Measurements from ENCODE around the gene TTC33.
"Not testable (repeated sequence)": the region's sequence is repeated elsewhere in the genome, so short reads cannot be mapped to it uniquely, and the experiment has no call there.

The TTC33 gene

DNA sequence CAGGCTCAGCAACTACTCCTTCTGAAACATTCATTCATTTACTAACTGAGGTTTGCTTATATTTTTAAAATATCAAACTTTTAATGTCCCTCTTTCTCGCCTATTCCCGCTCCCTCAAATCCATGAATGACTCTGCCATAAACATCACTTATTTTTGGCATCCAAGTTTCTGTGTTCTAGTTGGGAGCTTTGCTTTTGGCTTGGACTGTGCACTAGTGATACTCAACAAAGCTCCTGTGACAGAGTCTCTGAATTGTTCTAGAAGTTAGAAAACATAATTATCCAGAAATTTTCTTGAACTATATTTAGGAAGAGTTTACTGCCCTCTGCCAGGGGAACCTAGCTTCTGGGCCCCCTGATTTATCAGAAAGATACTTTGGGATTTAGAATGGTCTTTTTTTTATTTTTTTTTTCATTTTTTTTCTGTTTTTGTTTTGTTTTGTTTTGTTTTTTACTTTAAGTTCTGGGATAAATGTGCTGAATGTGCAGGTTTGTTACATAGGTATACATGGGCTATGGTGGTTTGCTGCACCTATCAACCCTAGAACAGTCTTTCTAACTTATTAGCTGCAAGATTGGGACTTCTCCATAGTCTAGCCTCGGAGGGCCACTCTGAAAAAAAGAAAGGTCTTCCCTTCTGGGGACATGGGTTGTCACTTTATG lies 140.7 kb downstream of the TTC33 start:
- DNase-seq (ENCODE audit: low spot score): no peak

DNA sequence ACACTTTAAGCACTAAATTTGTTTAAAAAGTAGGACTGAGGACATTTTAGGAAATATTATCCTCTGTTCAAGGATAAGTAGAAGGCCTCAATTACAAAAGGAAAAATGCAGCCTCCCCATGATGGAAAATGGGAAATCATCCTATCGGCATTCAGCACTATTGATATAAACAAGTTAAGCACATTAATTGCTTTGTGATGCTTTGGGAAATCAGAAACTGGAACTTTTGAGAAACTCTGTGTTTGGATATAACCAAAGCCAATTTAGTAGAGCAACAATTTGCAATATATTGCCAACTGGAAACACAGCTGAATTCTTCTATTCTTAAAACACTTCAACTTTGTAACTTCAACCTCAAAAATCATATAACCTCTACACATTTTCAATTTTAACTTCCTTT lies 141.3 kb downstream of the TTC33 start:
- no peak for DNase-seq (ENCODE audit: low spot score)

DNA sequence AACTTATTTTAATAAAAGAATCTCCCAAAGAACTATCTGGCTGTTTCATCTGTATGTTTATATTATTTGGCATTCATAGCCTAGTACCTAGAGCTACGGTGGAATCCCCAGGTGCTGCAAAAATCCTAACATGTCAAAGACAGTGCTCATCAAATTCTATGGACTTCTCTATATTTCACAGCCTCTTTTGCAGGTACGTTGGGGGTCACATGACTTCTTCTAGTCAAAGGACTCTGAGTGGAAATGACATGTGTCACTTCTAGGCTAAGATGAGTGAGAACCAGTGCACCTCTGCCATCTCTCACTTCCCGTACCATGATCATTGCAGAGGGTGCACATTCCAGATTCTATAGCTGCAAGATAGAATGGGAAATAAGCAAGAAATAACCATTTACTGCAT lies 148.6 kb downstream of the TTC33 start:
- no peak for DNase-seq (ENCODE audit: low spot score)

DNA sequence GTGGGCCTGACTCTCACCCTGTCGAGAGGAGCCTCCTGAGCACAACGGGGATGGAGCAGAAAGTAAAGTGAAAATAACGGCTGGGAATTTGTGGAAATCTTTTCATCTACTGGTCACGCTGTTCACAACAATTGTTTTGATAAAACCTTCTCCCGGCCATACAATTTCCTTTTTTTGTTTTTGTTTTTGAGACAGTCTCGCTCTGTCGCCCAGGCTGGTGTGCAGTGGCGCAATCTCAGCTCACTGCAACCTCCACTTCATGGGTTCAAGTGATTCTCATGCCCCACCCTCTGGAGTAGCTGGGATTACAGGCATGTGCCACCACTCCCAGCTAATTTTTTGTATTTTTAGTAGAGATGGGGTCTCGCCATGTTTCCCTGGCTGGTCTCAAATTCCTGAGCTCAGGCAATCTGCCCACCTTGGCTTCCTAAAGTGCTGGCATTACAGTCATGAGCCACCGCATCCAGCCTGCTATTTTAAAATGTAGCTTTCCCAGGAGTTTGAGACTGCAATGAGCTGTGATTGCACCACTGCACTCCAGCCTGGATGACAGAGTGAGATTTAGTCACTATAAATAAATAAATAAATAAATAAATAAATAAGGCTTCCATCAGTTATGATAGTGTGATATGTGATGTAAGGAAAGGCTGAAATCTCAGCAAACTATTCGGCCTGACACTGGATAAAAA lies 149.5 kb downstream of the TTC33 start:
- no peak for DNase-seq (ENCODE audit: low spot score)

DNA sequence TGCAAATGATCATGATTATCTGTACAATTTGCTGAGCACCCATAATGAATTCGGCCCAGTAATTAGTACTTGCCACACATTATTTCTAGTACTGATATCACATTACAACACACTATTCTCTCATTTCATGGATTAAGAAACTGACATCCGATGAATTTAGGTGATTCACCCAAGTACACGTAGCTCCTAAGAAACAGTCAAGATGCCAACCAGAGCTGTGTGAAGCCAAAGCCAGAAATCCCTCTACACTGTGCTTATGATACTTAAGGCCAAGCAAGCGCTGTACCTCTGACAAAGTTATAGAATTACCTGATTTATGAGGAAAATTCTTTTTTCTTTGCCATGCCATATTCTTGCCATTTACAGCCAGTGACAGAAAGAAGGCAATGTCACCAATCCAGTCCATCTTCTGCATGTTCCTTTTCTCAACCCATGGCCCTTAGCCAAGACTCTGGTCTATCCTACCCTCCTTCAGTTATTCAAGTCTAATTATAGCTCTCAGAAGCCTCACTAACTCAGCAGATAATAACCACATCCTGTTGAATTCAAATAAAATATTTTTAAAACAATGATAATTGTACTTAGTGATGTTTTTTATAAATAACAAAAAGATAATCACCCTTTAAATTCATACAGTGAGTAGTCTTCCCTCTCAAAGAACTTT lies 150.3 kb downstream of the TTC33 start:
- no peak for DNase-seq (ENCODE audit: low spot score)

DNA sequence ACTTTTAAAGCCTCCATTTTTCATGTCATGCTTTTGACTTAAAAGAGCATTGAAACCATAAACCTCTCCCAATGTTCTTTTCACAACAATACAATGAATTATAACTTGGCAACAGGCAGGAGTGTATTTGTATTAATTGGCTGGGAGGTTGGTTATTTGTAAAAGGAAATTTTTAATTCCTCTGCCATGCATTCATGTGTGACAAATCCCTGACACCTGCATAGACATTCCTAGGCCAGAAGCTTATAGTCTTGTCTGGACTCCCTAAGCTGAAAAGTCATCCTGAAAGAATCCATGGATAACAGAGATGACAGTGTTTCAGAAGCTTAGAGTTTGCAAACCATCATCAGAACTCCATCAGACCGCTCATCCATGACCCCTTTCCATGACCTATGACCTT lies 152.4 kb downstream of the TTC33 start:
- no peak for DNase-seq (ENCODE audit: low spot score)

DNA sequence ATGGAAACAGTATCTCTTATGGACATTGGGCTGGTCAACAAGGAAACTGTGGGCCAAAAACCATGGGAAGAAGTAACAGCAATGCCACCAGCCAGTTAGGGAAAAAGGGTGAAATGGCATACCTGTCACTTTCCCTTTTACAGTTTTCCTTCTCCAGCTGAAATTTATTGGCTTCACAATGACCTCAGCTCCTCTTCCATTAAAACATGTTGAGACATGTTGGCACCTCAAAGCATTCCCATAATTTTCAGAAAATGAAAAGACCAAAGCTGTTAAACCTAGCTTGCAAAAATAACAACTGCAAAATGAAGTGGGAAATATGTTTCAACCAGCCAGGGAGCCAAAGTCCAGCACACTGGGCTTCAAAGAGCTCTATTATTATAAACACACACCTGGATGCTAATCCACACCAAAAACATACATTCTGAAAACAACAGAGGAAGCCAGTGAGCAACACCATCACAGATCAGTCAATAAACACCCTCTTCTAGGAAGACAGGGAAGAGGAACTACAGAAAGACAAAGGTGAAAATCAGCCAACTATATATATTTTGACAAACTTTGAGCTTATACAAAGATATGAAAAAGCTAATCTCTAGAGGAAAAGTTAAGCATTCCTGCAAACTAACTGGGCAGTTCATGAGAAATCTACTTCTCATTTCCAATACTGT lies 154.4 kb downstream of the TTC33 start:
- DNase-seq (ENCODE audit: low spot score): no peak

DNA sequence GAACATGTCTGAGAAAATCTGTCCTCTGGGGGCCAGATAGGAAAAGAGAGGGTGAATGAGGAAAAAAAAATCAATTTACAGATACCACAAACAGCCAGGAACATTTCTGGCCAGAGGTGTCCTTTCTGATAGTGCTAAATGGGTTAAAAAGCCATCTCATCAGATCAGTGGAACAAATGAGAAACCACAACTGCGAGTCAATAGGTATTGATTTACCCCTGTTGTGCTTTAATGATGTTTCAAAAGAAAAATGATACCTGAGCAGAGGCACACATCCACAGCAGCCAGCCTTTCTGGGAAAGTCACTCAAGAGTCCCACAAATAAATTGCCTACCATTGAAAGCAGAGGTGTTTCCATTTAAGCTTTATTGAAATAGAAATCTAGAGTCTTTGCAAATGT lies 155.4 kb downstream of the TTC33 start:
- DNase-seq (ENCODE audit: low spot score): no peak

DNA sequence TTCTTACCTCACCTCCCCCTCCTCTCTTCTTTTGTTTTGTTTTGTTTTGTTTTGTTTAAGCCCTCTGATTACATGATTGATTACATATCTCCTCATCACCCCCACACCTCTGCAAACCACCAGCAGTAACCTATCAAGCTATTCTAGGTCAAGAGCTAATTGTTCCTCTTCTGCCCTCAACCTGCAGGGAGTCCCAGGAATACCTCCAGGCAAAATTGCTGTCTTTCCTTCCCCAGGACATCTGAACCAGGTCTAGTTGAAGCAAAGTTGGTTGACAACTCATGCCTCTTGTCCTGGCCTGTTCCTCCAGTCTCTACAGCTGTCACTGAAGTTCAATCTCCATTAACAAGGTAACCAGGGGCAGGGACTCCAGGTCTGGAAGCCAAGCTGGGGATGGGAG lies 156.1 kb downstream of the TTC33 start:
- no peak for DNase-seq (ENCODE audit: low spot score)

DNA sequence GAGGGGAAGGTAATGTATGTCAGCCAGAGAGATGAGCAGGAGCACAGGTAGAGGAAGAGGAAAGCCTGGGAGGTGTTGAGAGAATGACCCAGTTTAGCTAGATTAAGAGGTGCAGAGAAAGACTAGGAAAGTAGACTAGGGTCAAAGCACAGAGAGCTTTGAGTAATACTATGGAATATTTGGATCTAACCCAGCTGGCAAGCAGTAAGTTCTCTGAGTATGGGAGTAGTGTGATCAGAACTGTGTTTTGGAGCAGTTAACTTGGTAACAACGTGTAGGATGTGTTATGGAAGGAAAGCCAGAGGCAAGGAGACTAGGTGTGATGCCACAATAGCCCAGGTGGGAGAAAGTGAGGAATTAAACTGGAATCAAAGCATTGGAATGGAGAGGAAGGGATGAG lies 160.9 kb downstream of the TTC33 start:
- DNase-seq (ENCODE audit: low spot score): no peak

DNA sequence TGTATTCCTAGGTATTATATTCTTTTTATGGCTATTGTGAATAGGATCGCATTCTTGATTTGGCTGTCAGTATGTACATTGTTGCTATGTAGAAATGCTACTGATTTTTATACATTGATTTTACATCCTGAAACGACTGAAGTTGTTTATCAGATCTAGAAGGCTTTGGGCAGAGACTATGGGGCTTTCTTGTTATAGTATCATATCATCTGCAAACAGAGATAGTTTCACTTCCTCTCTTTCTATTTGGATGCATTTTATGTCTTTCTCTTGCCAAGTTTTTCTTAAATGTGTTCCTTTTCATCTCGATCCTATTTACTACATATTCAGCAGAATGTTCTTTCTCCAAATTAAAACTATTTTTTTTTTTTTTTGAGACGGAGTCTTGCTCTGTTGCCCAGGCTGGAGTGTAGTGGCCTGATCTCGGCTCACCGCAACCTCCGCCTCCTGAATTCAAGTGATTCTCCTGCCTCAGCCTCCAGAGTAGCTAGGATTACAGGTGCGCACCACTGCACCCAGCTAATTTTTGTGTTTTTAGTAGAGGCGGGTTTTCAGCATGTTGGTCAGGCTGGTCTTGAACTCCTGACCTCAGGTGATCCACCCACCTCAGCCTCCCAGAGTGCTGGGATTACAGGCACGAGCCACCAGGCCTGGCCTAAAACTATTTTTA lies 163.9 kb downstream of the TTC33 start:
- DNase-seq (ENCODE audit: low spot score): not testable (repeated sequence)

DNA sequence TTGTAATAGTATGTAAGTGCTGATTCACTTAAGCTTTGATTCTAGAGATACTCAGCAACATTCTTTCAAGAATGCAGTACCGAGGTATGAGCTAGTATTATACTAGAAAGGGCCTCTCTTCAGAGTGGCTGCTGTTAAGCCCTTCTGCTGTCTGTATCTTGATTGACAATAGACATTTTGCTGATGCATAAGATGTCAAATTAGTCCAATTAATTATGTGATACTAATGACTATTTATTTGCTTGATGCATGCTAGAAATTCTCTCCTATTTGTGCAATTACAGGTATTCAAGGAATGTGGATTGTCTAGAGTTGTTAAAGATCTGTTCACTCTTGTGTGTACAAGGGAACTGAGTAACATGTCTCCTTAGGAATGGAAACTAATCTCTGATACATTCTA lies 168.4 kb downstream of the TTC33 start:
- DNase-seq (ENCODE audit: low spot score): no peak

DNA sequence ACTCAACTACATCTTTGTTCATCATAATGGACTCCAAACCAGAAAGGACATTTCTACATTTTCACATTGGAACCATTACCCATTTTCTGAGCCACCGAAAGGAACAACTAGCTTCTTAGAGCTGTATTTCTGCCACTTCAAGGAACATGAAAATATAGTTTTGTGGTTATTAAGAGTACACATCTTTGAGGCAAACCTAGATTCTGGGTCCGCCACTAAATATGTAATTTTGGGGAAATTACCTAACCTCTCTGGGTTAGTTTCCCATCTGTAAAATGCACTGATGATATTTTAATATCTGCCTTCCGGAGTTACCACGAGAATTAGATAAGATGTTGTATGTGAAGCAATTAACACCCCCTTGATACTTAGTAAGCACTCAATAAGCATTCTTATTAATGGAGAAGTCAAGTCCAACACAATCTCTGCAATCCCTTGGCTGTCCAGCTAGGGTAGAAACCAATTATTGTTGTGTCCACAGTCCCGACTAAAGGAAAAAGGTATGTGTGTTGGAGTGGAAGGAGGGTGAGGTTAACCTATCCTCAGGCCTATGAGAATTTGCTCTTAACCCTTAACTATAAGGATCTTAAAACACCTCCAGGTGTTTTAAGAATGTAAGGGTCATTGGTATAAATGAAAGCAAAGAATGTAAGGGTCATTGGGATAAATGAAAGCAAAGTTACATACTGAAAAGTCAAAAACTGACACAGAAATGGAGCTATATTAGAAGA lies 170.1 kb downstream of the TTC33 start:
- DNase-seq (ENCODE audit: low spot score): no peak

DNA sequence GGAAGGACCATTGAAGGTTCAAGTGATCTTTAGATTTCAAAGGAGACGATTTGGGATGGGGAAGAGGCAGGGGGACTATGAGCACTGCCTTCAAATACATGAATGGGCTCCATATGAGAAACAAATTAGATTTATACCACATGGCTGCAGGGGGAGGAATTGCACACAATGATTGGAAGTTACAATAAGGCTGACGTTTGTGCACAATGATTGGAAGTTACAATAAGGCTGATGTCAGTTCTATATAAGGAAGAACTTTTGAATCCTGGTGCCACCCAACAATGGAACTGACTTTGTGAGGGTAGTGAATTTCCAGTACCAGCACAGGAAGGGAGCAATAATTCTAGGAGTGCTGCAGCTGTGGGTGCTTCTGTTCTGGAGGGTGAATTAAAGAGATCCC lies 171.7 kb downstream of the TTC33 start:
- DNase-seq (ENCODE audit: low spot score): no peak

DNA sequence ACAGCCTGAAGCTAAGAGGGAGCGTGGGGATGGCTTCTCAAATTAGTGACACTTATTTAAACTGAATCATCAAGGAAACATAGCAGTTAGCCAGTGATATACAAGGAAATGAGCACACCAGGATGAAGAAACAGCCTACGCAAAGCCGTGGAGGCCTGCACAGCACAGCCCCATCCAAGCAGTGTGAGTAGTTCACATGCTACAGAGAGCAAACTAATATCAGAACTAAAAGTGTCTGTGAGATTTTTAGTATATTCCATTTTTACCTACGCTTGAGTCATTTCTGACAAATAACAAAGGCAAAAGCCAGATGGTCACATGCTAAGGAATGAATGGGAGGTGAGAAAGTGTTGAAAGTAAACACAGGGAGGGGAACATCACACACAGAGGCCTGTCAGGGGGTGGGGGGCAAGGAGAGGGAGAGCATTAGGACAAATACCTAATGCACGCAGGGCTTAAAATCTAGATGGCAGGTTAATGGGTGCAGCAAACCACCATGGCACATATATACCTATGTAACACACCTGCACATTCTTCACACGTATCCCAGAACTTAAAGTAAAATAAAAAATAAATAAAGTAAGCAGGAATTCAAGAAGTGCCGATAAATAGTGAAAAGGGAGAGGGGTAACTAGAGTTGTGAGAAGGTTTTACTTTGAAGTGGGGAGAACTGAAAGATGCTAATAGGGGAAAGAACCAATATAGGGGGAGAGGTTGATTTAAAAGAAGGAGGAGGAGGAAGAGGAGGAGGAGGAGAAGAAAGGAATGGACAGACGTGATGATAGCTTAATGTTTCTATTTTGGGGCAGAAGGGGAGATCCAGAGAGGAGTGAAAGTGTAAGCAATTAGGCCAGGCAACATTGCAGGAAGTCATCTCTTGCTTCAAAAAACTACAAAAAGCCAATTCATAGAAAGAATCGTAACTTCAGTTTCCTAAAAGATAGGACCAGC lies 177.0 kb downstream of the TTC33 start:
- no peak for DNase-seq (ENCODE audit: low spot score)

DNA sequence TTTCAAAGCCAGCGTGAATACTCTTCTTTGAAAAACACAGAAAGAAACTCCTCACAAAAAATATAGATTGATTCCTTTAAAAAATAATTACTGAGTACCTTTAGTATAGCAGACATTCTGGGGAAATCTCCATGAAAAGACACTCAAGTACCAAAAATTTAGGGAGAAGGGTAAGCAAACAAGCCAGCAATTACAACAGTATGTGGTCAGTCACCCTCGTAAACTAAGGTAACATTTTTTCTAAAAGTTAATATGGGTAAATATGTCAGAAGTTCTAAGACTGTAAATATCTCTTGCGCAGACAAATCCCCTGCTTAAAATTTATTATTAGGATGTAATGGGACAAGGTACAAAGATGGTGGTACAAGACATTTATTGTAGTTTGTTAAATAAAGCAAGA lies 178.0 kb downstream of the TTC33 start:
- DNase-seq (ENCODE audit: low spot score): no peak

DNA sequence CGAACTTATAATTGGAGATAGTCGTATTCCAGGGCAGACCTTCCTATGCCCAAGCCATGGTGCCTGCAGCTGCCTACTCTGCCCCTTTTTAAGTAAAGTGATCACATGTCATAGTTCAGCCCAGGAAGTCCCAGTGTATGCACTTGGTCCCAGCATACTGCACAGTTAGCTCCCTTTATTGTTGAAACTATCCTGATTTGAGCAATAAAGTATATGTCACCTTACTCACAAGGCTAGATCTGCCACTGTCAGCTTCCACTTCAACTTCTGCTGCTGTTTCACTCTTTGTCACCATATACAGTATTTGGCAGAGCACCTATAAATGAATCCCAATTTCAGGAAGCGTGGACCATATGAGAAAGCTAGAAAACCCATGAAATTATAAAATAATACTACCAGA lies 179.8 kb downstream of the TTC33 start:
- DNase-seq (ENCODE audit: low spot score): no peak

DNA sequence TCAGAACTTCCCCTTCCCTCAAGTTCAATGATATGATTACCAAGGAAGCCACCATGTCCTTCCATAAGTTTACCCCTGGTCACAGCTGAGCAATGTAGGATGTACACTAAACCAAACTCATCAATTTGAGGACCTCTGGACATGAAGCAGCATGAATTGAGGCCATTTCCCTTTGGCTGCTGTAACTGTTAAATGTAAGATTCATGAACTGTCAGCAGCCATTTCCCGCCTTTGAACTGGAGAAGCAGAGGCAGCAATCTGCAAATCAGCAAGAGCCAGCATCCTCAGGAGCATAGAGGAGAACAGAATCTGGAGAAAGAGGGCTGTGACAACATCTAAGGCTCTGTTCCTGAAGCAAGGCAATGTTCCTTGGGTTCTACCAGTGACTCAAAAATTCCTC lies 180.3 kb downstream of the TTC33 start:
- no peak for DNase-seq (ENCODE audit: low spot score)

DNA sequence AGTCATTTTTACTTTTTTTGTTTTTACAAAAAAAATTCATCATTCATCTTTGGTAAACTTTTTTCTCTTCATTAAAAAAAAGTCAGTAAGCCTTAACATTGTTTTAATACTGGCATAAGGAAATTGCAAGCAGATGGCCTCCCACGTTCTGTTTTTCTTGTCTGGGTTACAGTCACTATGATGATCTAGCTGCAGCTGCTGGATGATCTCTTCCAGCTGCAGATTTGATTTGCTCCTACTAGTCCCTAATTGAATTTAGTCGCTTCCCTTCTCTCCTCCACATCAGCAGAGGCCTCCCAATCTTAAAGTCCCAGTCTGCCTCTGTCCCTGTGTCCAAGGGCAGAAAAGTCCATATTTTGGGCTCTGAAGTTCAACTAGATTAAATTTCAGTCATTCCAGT lies 182.8 kb downstream of the TTC33 start:
- DNase-seq (ENCODE audit: low spot score): no peak

DNA sequence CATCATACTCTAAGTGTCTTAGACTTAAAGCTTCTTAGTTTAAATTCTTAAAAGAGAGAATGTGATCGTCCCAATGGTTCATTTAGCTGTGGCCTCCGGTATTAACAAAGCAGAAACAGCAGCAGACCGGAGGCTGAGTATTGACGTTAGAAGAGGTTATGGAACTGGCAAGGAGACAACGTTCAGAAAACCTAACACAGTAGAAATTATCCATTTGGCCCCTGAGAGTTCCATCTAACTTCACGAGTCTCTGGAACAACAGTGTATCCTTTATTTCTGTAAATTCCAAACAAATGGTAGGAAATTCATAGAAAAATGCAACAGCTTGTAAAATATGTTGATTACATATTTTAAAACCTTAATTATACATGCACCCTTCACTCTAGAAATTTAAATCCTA lies 183.4 kb downstream of the TTC33 start:
- no peak for DNase-seq (ENCODE audit: low spot score)

DNA sequence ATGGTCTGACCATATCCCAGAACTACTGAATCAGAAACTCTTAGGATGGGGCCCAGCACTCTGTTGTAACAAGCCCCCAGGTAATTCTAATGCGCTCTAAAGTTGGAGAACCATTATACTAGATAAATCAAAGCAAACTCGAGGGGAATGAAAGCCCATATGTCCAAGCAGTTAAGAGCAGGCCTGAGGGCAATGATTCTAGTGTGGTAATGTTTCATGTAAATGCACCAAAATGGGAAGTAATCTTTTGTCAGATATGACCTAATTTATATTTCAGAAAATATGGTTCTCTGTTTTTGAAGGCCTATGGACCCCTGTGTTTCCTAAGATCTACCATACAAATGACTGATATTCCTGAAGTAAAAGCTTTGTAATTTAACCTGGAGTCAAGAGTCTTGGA lies 184.0 kb downstream of the TTC33 start:
- DNase-seq (ENCODE audit: low spot score): no peak

Data from HuH-7.5 (cell line).